IPS-18c (cell line): ENCODE measurements around the gene IQGAP2.

Source experiments
- H3K4me3 ChIP-seq: 2 replicates; pipeline ENCODE4 v1.7.0; 2013; ENCODE audit warnings: low read depth, mild to moderate bottlenecking, low read length, moderate library complexity; ENCODE audit not compliant: insufficient read depth
- H3K9me3 ChIP-seq: one replicate; pipeline ENCODE4 v1.6.1; 2013; ENCODE audit warnings: mild to moderate bottlenecking, low read length, moderate library complexity; ENCODE audit not compliant: control insufficient read depth, insufficient read depth

Gene IQGAP2

DNA sequence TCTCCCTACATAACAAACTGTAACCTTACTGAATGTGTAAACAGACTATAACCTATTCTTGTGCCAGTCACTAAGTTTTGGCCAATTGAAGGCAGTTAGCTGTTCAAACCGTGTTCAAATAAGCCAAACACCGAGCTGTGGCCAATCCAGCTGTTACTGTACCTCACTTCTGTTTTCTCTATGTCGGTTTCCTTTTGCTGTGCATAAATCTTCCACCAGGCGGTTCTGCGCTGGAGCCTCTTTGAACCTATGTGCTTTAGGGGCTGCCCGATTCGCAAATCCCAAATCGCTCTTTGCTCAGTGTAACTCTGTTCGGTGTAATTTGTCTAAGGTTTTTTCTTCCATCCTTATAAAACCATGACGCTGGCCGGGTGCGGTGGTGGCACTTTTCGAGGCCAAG, 344.6 kb downstream of the IQGAP2 start:
- Histone ChIP-seq H3K9me3 (no peaks in the 10 kb centered on the region), H3K4me3 (no peak overlapping the region)

DNA sequence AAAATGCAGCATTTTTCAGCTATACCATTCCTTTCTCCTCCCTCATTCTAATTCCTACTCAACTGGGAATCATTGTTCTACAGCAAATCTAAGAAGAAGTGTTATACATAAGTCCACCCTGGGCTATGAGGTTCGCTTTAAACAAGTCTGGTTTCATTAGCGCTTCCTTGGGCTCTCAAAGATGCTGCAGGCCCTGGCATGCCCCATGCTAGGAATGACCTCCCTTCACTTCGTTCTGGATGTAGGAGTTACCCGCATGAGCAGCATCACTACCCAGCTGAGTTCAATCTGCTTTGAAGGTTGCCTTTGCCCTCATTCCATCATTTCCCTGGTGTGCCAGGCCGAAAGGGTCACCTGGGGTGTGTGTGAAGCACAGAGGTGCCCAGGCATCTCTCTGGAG, 348.2 kb downstream of the IQGAP2 start:
- Histone ChIP-seq H3K4me3 (no peak overlapping the region), H3K9me3 (no peaks in the 10 kb centered on the region)

DNA sequence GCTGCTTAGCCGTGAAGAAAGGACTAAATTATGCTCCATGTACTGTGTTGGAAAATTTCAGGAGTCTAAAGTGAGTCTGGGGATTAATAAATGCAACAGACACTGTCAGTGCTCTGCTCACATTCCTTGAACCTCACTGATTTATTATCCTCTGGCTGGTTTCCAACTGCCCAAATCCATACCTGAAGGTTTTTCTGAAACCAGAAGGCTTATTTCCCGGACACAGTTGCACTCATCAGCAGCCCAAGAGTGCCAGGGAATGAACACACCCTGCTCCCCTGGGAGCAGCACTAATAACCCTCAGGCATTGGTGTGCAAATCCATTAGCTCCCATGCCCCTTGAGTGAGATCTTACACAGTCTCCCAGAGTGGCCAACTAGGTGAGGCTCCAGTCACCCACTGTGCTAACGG, 351.6 kb downstream of the IQGAP2 start:
- H3K9me3 ChIP-seq, result no peaks in the 10 kb centered on the region
- H3K4me3 ChIP-seq, result no peak overlapping the region

GRCh38 chr5:76755779-76756637, 352.9 kb downstream of the IQGAP2 start:
- no peak overlapping the region for H3K4me3 ChIP-seq
- no peaks in the 10 kb centered on the region for H3K9me3 ChIP-seq

DNA sequence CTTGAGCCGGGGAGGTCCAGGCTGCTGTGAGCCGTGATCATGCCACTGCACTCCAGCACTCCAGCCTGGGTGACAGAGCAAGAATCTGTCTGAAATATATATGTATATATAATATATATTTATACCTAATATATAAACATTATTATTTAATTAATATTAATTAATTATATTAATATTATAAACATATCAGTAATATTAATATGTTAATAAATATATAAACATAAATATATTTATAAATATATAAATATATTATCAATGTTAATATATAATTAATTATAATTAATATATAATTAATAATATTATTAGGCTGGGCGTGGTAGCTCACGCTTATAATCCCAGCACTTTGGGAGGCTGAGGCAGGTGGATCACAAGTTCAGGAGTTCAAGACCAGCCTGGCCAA, 354.0 kb downstream of the IQGAP2 start:
- no peaks in the 10 kb centered on the region for H3K9me3 ChIP-seq
- no peak overlapping the region for H3K4me3 ChIP-seq
